ENCODE measurements around the gene CANX.

Gene CANX

GRCh38 chr5:179727106-179727505 is 28.3 kb downstream of the CANX start:
- Histone ChIP-seq H2AFZ (ENCODE audit: low read length) (no peak overlapping the region), H3K27me3 (ENCODE audit: insufficient read depth, low read length) (no peaks in the 10 kb centered on the region), H3K4me2 (ENCODE audit: low read length) (no peak overlapping the region), H3K36me3 (ENCODE audit: insufficient read depth, low read length) (peaks cover 86% of the 10 kb centered on the region), H4K20me1 (ENCODE audit: insufficient read depth, low read length) (no peaks in the 10 kb centered on the region), H3K27ac (ENCODE audit: low read depth, low read length, poor library complexity, severe bottlenecking) (no peak overlapping the region), H3K9ac (ENCODE audit: low read length) (no peak overlapping the region), H3K79me2 (ENCODE audit: insufficient read depth, low read length) (no peaks in the 10 kb centered on the region), H3K9me2 (ENCODE audit: low read depth, low read length) (no peaks in the 10 kb centered on the region), H3K4me1 (ENCODE audit: insufficient read depth, low read length, severe bottlenecking) (peaks cover 14% of the 10 kb centered on the region), H3F3A (ENCODE audit: insufficient read depth, low read length) (peaks cover 10% of the 10 kb centered on the region), H3K9me3 (ENCODE audit: low read length) (no peaks in the 10 kb centered on the region), H3K4me3 (ENCODE audit: low read depth, low read length, poor library complexity, severe bottlenecking) (no peak overlapping the region)
- TF ChIP-seq CTCF (IDR thresholded peaks at IDR 0.05; ENCODE audit: low read length): no peak
- TF ChIP-seq EZH2 (IDR thresholded peaks at IDR 0.05; ENCODE audit: borderline replicate concordance, low read length): no peak

GRCh38 chr5:179729303-179729702 is 30.5 kb downstream of the CANX start:
- Histone ChIP-seq H3K9me3 (ENCODE audit: low read length) (no peaks in the 10 kb centered on the region), H3K4me1 (ENCODE audit: insufficient read depth, low read length, severe bottlenecking) (peaks cover 22% of the 10 kb centered on the region), H3K79me2 (ENCODE audit: insufficient read depth, low read length) (peaks cover 11% of the 10 kb centered on the region), H4K20me1 (ENCODE audit: insufficient read depth, low read length) (no peaks in the 10 kb centered on the region), H3K4me3 (ENCODE audit: low read depth, low read length, poor library complexity, severe bottlenecking) (no peak overlapping the region), H3K27me3 (ENCODE audit: insufficient read depth, low read length) (no peaks in the 10 kb centered on the region), H3K36me3 (ENCODE audit: insufficient read depth, low read length) (peaks cover 64% of the 10 kb centered on the region), H3K4me2 (ENCODE audit: low read length) (no peak overlapping the region), H3K27ac (ENCODE audit: low read depth, low read length, poor library complexity, severe bottlenecking) (no peak overlapping the region), H3K9me2 (ENCODE audit: low read depth, low read length) (no peaks in the 10 kb centered on the region), H2AFZ (ENCODE audit: low read length) (no peak overlapping the region), H3K9ac (ENCODE audit: low read length) (no peak overlapping the region), H3F3A (ENCODE audit: insufficient read depth, low read length) (peaks cover 10% of the 10 kb centered on the region)
- TF ChIP-seq CTCF (IDR thresholded peaks at IDR 0.05; ENCODE audit: low read length) (no peak), EZH2 (IDR thresholded peaks at IDR 0.05; ENCODE audit: borderline replicate concordance, low read length) (no peak)

GRCh38 chr5:179729727-179730126 is 31.0 kb downstream of the CANX start:
- no peak overlapping the region for H3K27ac ChIP-seq (ENCODE audit: low read depth, low read length, poor library complexity, severe bottlenecking)
- no peaks in the 10 kb centered on the region for H4K20me1 ChIP-seq (ENCODE audit: insufficient read depth, low read length)
- no peak overlapping the region for H3K4me2 ChIP-seq (ENCODE audit: low read length)
- H3K9ac ChIP-seq (ENCODE audit: low read length): no peak overlapping the region
- TF ChIP-seq CTCF (IDR thresholded peaks at IDR 0.05; ENCODE audit: low read length) (no peak), EZH2 (IDR thresholded peaks at IDR 0.05; ENCODE audit: borderline replicate concordance, low read length) (no peak)
- H3F3A ChIP-seq (ENCODE audit: insufficient read depth, low read length): peaks cover 10% of the 10 kb centered on the region
- H3K9me3 ChIP-seq (ENCODE audit: low read length): no peaks in the 10 kb centered on the region
- peaks cover 15% of the 10 kb centered on the region for H3K79me2 ChIP-seq (ENCODE audit: insufficient read depth, low read length)
- H3K4me3 ChIP-seq (ENCODE audit: low read depth, low read length, poor library complexity, severe bottlenecking): no peak overlapping the region
- H3K36me3 ChIP-seq (ENCODE audit: insufficient read depth, low read length): peaks cover 64% of the 10 kb centered on the region
- no peaks in the 10 kb centered on the region for H3K9me2 ChIP-seq (ENCODE audit: low read depth, low read length)
- H3K4me1 ChIP-seq (ENCODE audit: insufficient read depth, low read length, severe bottlenecking): peaks cover 26% of the 10 kb centered on the region
- no peak overlapping the region for H2AFZ ChIP-seq (ENCODE audit: low read length)
- H3K27me3 ChIP-seq (ENCODE audit: insufficient read depth, low read length): no peaks in the 10 kb centered on the region

All from OCI-LY1 (cell line).